B cell (primary cell): Measurements from ENCODE around the gene RHOBTB1. TPM values are rescaled to one million over a fixed set of nuclear protein-coding genes. Genes with fewer than 3 reads are reported as not detected.

Experiments used
- ATAC-seq: fragments of 200-7000 bp; cut with Tn5 transposase; one replicate; pipeline ENCODE4 v1.10.0; 2021; ENCODE audit warnings: low read depth, mild to moderate bottlenecking, moderate number of reproducible peaks, moderate library complexity
- CTCF ChIA-PET: fragments of 350-600 bp; sonication (Branson Sonifier 250); formaldehyde crosslinking; loops from one replicate; lab custom pipeline; 2021; ENCODE audit warnings: antibody characterized with exemption, inconsistent platforms; lab: Charles Lee
- POLR2A ChIA-PET: fragments of 350-600 bp; sonication (Branson Sonifier 250); formaldehyde crosslinking; loops from one replicate; lab custom pipeline; 2021; ENCODE audit warnings: antibody characterized with exemption; lab: Charles Lee
- DNase-seq: peaks from one replicate; pipeline ENCODE4 v3.0.0; 2013
- H2AFZ ChIP-seq: 2 replicates; pipeline ENCODE4 v1.6.1; 2012; ENCODE audit warnings: mild to moderate bottlenecking, low read depth, low read length; ENCODE audit not compliant: insufficient read depth, poor library complexity, severe bottlenecking
- H3K27ac ChIP-seq, 2 donors: 1 replicate in 1 of 2; 2 replicates in 1 of 2; pipeline ENCODE4 v1.5.1; 2012 to 2013; ENCODE audit warnings: low read length in 2 of 2, mild to moderate bottlenecking in 2 of 2, moderate library complexity in 1 of 2
- H3K27me3 ChIP-seq, 4 experiments: fragments of 200-600 bp in 1 of 4; sonication (generic) in 1 of 4; replicated peaks in 1 of 4; 1 replicate in 2 of 4; 2 replicates in 2 of 4; pipeline versions ENCODE4 v1.6.1 to v1.7.0; 2013 to 2016; ENCODE audit warnings: low read length in 3 of 4, mild to moderate bottlenecking in 2 of 4, mixed read lengths in 1 of 4, moderate library complexity in 1 of 4; ENCODE audit not compliant: insufficient read depth in 4 of 4, control insufficient read depth in 3 of 4; ENCODE audit errors: control extremely low read depth in 1 of 4
- H3K36me3 ChIP-seq, 2 experiments: replicated peaks in 1 of 2; 1 replicate in 1 of 2; 2 replicates in 1 of 2; pipeline versions ENCODE4 v1.6.1 to v1.7.1; 2013; ENCODE audit warnings: low read length in 1 of 2; ENCODE audit not compliant: insufficient read depth in 2 of 2, control insufficient read depth in 1 of 2; ENCODE audit errors: control extremely low read depth in 1 of 2, extremely low read depth in 1 of 2
- H3K4me1 ChIP-seq, 2 donors: fragments of 200-600 bp in 1 of 2; sonication (generic) in 1 of 2; 1 replicate in 1 of 2; 2 replicates in 1 of 2; pipeline versions ENCODE4 v1.5.1 to v1.6.1; 2013 to 2017; ENCODE audit warnings: low read length in 2 of 2; ENCODE audit not compliant: control insufficient read depth in 2 of 2, insufficient read depth in 2 of 2
- H3K4me2 ChIP-seq: replicated peaks from 2 replicates; pipeline ENCODE3; 2012; ENCODE audit warnings: mild to moderate bottlenecking, low read depth, low read length; ENCODE audit not compliant: poor library complexity, severe bottlenecking
- H3K4me3 ChIP-seq, 5 experiments: fragments of 200-600 bp in 1 of 5; sonication (generic) in 1 of 5; 1 replicate in 3 of 5; 2 replicates in 2 of 5; pipeline versions ENCODE4 v1.5.1 to v1.7.0; 2011 to 2016; ENCODE audit warnings: low read length in 4 of 5, mild to moderate bottlenecking in 4 of 5, low read depth in 2 of 5, control low read depth in 1 of 5, moderate library complexity in 1 of 5; ENCODE audit not compliant: insufficient read depth in 1 of 5; ENCODE audit errors: control extremely low read depth in 1 of 5, extremely low read depth in 1 of 5
- H3K79me2 ChIP-seq: fragments of 200-600 bp; sonication (generic); one replicate; pipeline ENCODE4 v1.6.0; 2016; ENCODE audit warnings: low read length; ENCODE audit not compliant: control insufficient read depth, insufficient read depth
- H3K9ac ChIP-seq: fragments of 200-600 bp; sonication (generic); 2 replicates; pipeline ENCODE4 v1.6.1; 2017; ENCODE audit warnings: mild to moderate bottlenecking, low read length, moderate library complexity
- H3K9me3 ChIP-seq, 3 donors: one replicate each; pipeline versions ENCODE4 v1.6.1 to v1.7.1; 2013; ENCODE audit warnings: low read length in 2 of 3; ENCODE audit not compliant: control insufficient read depth in 2 of 3, insufficient read depth in 1 of 3; ENCODE audit errors: control extremely low read depth in 1 of 3
- H4K20me1 ChIP-seq: 2 replicates; pipeline ENCODE4 v1.6.0; 2012; ENCODE audit warnings: mild to moderate bottlenecking, low read length; ENCODE audit not compliant: insufficient read depth, control insufficient read depth, poor library complexity, severe bottlenecking
- H3K27ac Mint-ChIP-seq: one replicate; pipeline ENCODE4 v1.8.0; 2021; ENCODE audit warnings: mixed read lengths
- H3K27me3 Mint-ChIP-seq: one replicate; pipeline ENCODE4 v1.8.0; 2021; ENCODE audit warnings: mixed read lengths
- H3K4me1 Mint-ChIP-seq: one replicate; pipeline ENCODE4 v1.8.0; 2021; ENCODE audit warnings: mixed read lengths
- H3K4me3 Mint-ChIP-seq: one replicate; pipeline ENCODE4 v1.8.0; 2021; ENCODE audit warnings: mixed read lengths
- H3K9me3 Mint-ChIP-seq: one replicate; pipeline ENCODE4 v1.8.0; 2022; ENCODE audit warnings: mixed read lengths; ENCODE audit not compliant: insufficient read depth
- CTCF ChIP-seq: fragments of 200-600 bp; IDR thresholded peaks from one replicate; pipeline ENCODE4 v1.8.0; 2022; ENCODE audit warnings: antibody characterized with exemption, mild to moderate bottlenecking
- EZH2 ChIP-seq: IDR thresholded peaks from 2 replicates; pipeline ENCODE4 v1.6.1; 2012; ENCODE audit warnings: borderline replicate concordance, low read depth, mild to moderate bottlenecking, moderate library complexity, low read length; ENCODE audit not compliant: insufficient read depth, poor library complexity, severe bottlenecking
- WGBS: methylation state at CpG from one replicate; pipeline ENCODE4 v1.1.5; 2013; ENCODE audit warnings: missing lambda C conversion rate; ENCODE audit not compliant: insufficient coverage; 5-methylcytosine and 5-hydroxymethylcytosine counted together
- intact Hi-C: fragments of 100-400 bp; cut with micrococcal nuclease; formaldehyde crosslinking; loops from one replicate; pipeline ENCODE4 v1.10.0; 2022
- polyA plus RNA-seq: library from polyadenylated mRNA; depleted of rRNA; stranded (reverse); fragments of >200 nt; gene quantifications from 2 replicates; pipeline ENCODE4 v1.2.3, GENCODE V29; 2012
- total RNA-seq, 2 donors: library from RNA; stranded (reverse); fragments of 120-200 nt in 1 of 2; gene quantifications; 1 replicate in 1 of 2; 2 replicates in 1 of 2; pipeline versions ENCODE4 v1.2.3 to v1.2.4, GENCODE V29; 2013 to 2022

The RHOBTB1 gene
- total and polyA plus RNA-seq, 2 donors (not counting 1 experiment from before 2014, with no cell fraction given): 0.07 to 0.60 TPM

- Histone ChIP-seq H3K9me3 (peaks cover 0 to 5% (median 2%) of the 10 kb centered on the region in 3 donors), H3K4me2 (no peak overlapping the region), H3K4me3 (no peak overlapping the region), H3K36me3 (no peaks in the 10 kb centered on the region), H2AFZ (no peak overlapping the region), H3K79me2 (no peaks in the 10 kb centered on the region), H3K9ac (no peak overlapping the region), H3K27me3 (peaks cover 0 to 4% (median 0%) of the 10 kb centered on the region in 4 experiments), H3K4me1 (no peaks in the 10 kb centered on the region), H4K20me1 (no peaks in the 10 kb centered on the region), H3K27ac (no peak overlapping the region)
- intact Hi-C loops: no loop called here
- CTCF ChIA-PET: interaction anchor here (1.0 kb wide), 1 partner anchor 60 kb away, joined by 3 read pairs; no protein-coding TSS in a partner anchor
- 92% methylated on average over 3 of the region's 3 CpGs for WGBS
- peaks cover 18% of the 10 kb centered on the region for H3K27me3 Mint-ChIP-seq
- H3K4me3 Mint-ChIP-seq: no peak overlapping the region
- peaks cover 9% of the 10 kb centered on the region for H3K9me3 Mint-ChIP-seq
- TF ChIP-seq EZH2: no peak
- no peak for TF ChIP-seq CTCF
- H3K27ac Mint-ChIP-seq: no peak overlapping the region
- POLR2A ChIA-PET: no interaction called here
- H3K4me1 Mint-ChIP-seq: no peaks in the 10 kb centered on the region
- ATAC-seq (no peak), DNase-seq (no peak)
Measured at GRCh38 chr10:60986791-60987190, 42.8 kb upstream of the RHOBTB1 start.

GRCh38 chr10:60985951-60986350, 42.0 kb upstream of the RHOBTB1 start:
- Mint-ChIP-seq H3K27me3 (peaks cover 13% of the 10 kb centered on the region), H3K4me3 (no peak overlapping the region), H3K9me3 (peaks cover 6% of the 10 kb centered on the region), H3K4me1 (no peaks in the 10 kb centered on the region), H3K27ac (no peak overlapping the region)
- no peak overlapping the region for H2AFZ ChIP-seq
- no peaks in the 10 kb centered on the region for H3K4me1 ChIP-seq
- H3K27me3 ChIP-seq: peaks cover 0 to 4% (median 0%) of the 10 kb centered on the region in 4 experiments
- intact Hi-C loops: no loop called here
- ATAC-seq (no peak), DNase-seq (no peak)
- H3K4me3 ChIP-seq: no peak overlapping the region
- no peak overlapping the region for H3K9ac ChIP-seq
- H4K20me1 ChIP-seq: no peaks in the 10 kb centered on the region
- H3K79me2 ChIP-seq: no peaks in the 10 kb centered on the region
- H3K36me3 ChIP-seq: no peaks in the 10 kb centered on the region
- peaks cover 0 to 5% (median 2%) of the 10 kb centered on the region in 3 donors for H3K9me3 ChIP-seq
- WGBS: no CpG with 5 or more reads among the region's 1 CpG
- ChIA-PET CTCF (no interaction called here), POLR2A (no interaction called here)
- H3K27ac ChIP-seq: no peak overlapping the region
- H3K4me2 ChIP-seq: no peak overlapping the region
- TF ChIP-seq EZH2 (no peak), CTCF (no peak)
